K562 (cell line): ENCODE results near the gene DNAJB7. TPM values are rescaled to one million over a fixed set of nuclear protein-coding genes. Genes with fewer than 3 reads are reported as not detected.

Source experiments
- ADNP ChIP-seq: fragments of 200-800 bp; sonication (Bioruptor generic); IDR thresholded peaks from 2 replicates; pipeline ENCODE4 v1.6.1; 2016; ENCODE audit warnings: missing genetic modification characterization, missing compliant biosample characterization
- ARHGAP35 ChIP-seq: fragments of 450-650 bp; IDR thresholded peaks from 2 replicates; pipeline ENCODE4 v1.6.1; 2018; ENCODE audit not compliant: partially characterized antibody
- ARID1B ChIP-seq: fragments of 450-650 bp; IDR thresholded peaks from 2 replicates; pipeline ENCODE4 v1.6.1; 2016; ENCODE audit warnings: antibody characterized with exemption, mild to moderate bottlenecking, inconsistent platforms
- BRD9 ChIP-seq: fragments of 450-650 bp; IDR thresholded peaks from 2 replicates; pipeline ENCODE4 v1.6.1; 2018; ENCODE audit warnings: low read depth; ENCODE audit not compliant: partially characterized antibody
- DLX4 ChIP-seq: fragments of 250-450 bp; sonication (Bioruptor Pico); IDR thresholded peaks from 2 replicates; pipeline ENCODE4 v1.6.1; 2021; ENCODE audit warnings: mild to moderate bottlenecking
- GMEB1 ChIP-seq: fragments of 250-450 bp; sonication (Bioruptor Pico); IDR thresholded peaks from 2 replicates; pipeline ENCODE4 v1.4.0; 2020; ENCODE audit warnings: mild to moderate bottlenecking
- MXI1 ChIP-seq: IDR thresholded peaks from 2 replicates; pipeline ENCODE4 v1.6.1; 2011; ENCODE audit warnings: low read depth, mild to moderate bottlenecking, improper control_type of control experiment, low read length
- RAD21 ChIP-seq, 2 experiments: fragments of 250-450 bp in 1 of 2; fragments of 450-650 bp in 1 of 2; sonication (Bioruptor Pico) in 1 of 2; formaldehyde crosslinking in 1 of 2; IDR thresholded peaks in 1 of 2; conservative IDR thresholded peaks in 1 of 2; 2 replicates each; pipeline versions ENCODE4 v1.4.0 to v1.8.0; 2020 to 2022; ENCODE audit warnings: mild to moderate bottlenecking in 2 of 2, moderate library complexity in 1 of 2
- ZFP91 ChIP-seq: sonication (generic); formaldehyde crosslinking; IDR thresholded peaks from 2 replicates; pipeline ENCODE4 v1.8.0; 2022; ENCODE audit warnings: mild to moderate bottlenecking, missing genetic modification reagents
- ZNF280A ChIP-seq: fragments of 450-650 bp; IDR thresholded peaks from 2 replicates; pipeline ENCODE4 v1.6.1; 2018; ENCODE audit warnings: mild to moderate bottlenecking, low read depth; ENCODE audit not compliant: partially characterized antibody
- ZNF407 ChIP-seq: fragments of 450-650 bp; IDR thresholded peaks from 2 replicates; pipeline ENCODE4 v1.6.1; 2016; ENCODE audit warnings: low read depth
- ZNF586 ChIP-seq: fragments of 450-650 bp; formaldehyde crosslinking; conservative IDR thresholded peaks from 2 replicates; pipeline ENCODE4 v1.4.0; 2020; ENCODE audit warnings: mild to moderate bottlenecking, moderate library complexity
- ZNF75A ChIP-seq: fragments of 450-650 bp; formaldehyde crosslinking; IDR thresholded peaks from 2 replicates; pipeline ENCODE4 v1.4.0; 2020; ENCODE audit warnings: mild to moderate bottlenecking
- polyA plus RNA-seq, 8 experiments: library from polyadenylated mRNA; depleted of rRNA in 4 of 8; stranded (reverse) in 5 of 8; unstranded in 3 of 8; fragments of >200 nt; fragmentation: Nextera tagmentation in 2 of 8; fragmentation: Illumina TruSeq in 1 of 8; extraction: Ambion mirVana in 2 of 8; extraction: Trizol in 1 of 8; gene quantifications; 2 replicates each; pipeline versions ENCODE4 v1.2.1 to v1.2.3, GENCODE V29; 2011 to 2014; ENCODE audit warnings: inconsistent platforms in 1 of 8, missing spikeins in 1 of 8
- total RNA-seq, 7 experiments: library from RNA; depleted of rRNA in 6 of 7; stranded (reverse); fragments of >200 nt in 6 of 7; fragmentation: Illumina TruSeq in 2 of 7; extraction: Trizol in 2 of 7; gene quantifications; 2 replicates each; pipeline versions ENCODE4 v1.2.1 to v1.2.3, GENCODE V29; 2011 to 2021; ENCODE audit warnings: low replicate concordance in 1 of 7

DNAJB7 gene
- total and polyA plus RNA-seq, 9 of the 15 experiments (the other 6 are each of a cell fraction or from before 2014, with no cell fraction given): 0.13 to 0.21 TPM; not detected in 7

GRCh38 chr22:40856513-40857308, 5.2 kb downstream of the DNAJB7 start, which contains the start of the genes ST13 and XPNPEP3 (continued):
- no peak for TF ChIP-seq BRD9
- TF ChIP-seq MXI1: no peak
- TF ChIP-seq RAD21 (CRISPR knock-in tag; conservative IDR thresholded peaks at IDR 0.05 in 1 of 2, IDR thresholded peaks at IDR 0.05 in 1 of 2): no peak
- no peak for TF ChIP-seq ARID1B
- TF ChIP-seq ZNF75A: no peak
- TF ChIP-seq ZNF407: no peak
- TF ChIP-seq ADNP: no peak
- TF ChIP-seq DLX4 (CRISPR knock-in tag): no peak
- no peak for TF ChIP-seq ARHGAP35
- no peak for TF ChIP-seq GMEB1 (CRISPR knock-in tag)
- TF ChIP-seq ZNF586 (CRISPR knock-in tag): no peak
- TF ChIP-seq ZNF280A: no peak
- no peak for TF ChIP-seq ZFP91 (CRISPR knock-in tag)
